Measurements from ENCODE around the gene PRKACB. TPM values are rescaled to one million over a fixed set of nuclear protein-coding genes. Genes with fewer than 3 reads are reported as not detected.

Gene PRKACB
- total RNA-seq, 1 experiment from 2014 or later = 135 TPM

GRCh38 chr1:84208935-84209334 is 64.9 kb downstream of the PRKACB start:
- peak overlapping the region; percentile 2; the same call in 1 of the 2 replicates for H3K27ac ChIP-seq (ENCODE audit: low read depth, low read length)
- BruUV-seq (replicated peaks) = no TSS peak
- intact Hi-C loops (cut with micrococcal nuclease) = no loop called here
- H3K4me1 ChIP-seq (ENCODE audit: control insufficient read depth in 1 of 2, insufficient read depth in 2 of 2, low read length in 2 of 2) = peaks cover 28 to 33% of the 10 kb centered on the region in 2 experiments
- POLR2A ChIA-PET = no interaction called here
- H3K79me2 ChIP-seq (ENCODE audit: insufficient read depth, low read length) = no peaks in the 10 kb centered on the region
- H3K9me3 ChIP-seq (ENCODE audit: control insufficient read depth in 1 of 2, insufficient read depth in 1 of 2, low read depth in 1 of 2, low read length in 2 of 2) = no peaks in the 10 kb centered on the region
- no peak for DNase-seq (ENCODE audit: low read depth, low spot score)
- no peak overlapping the region for H2AFZ ChIP-seq (ENCODE audit: low read depth, low read length, poor library complexity, severe bottlenecking)
- no peaks in the 10 kb centered on the region for H3K27me3 ChIP-seq (ENCODE audit: insufficient read depth, low read length)
- TF ChIP-seq CBX3 (IDR thresholded peaks at IDR 0.05; ENCODE audit: low read depth) (no peak), FOSL1 (IDR thresholded peaks at IDR 0.05; ENCODE audit: low read depth) (no peak), ELF1 (IDR thresholded peaks at IDR 0.05; ENCODE audit: borderline replicate concordance, low read depth) (no peak), POLR2AphosphoS5 (IDR thresholded peaks at IDR 0.05; ENCODE audit: low read depth, low read length) (0 out of 2 replicates have a peak, but pooled peaks have one; percentile 25), CTCF (IDR thresholded peaks at IDR 0.05 in 2 of 3, conservative IDR thresholded peaks at IDR 0.05 in 1 of 3; ENCODE audit: borderline replicate concordance in 1 of 3, insufficient read depth in 1 of 3, low read depth in 2 of 3, low read length in 2 of 3) (no peak), ATF3 (IDR thresholded peaks at IDR 0.05) (no peak), RAD21 (IDR thresholded peaks at IDR 0.05; ENCODE audit: low read depth) (no peak), YY1 (IDR thresholded peaks at IDR 0.05; ENCODE audit: extremely low read depth, insufficient replicate concordance, low read depth, low read length) (no peak), MAX (IDR thresholded peaks at IDR 0.05) (no peak), SIN3A (IDR thresholded peaks at IDR 0.05; ENCODE audit: low read depth) (0 out of 2 replicates have a peak, but pooled peaks have one; percentile 28), CEBPB (IDR thresholded peaks at IDR 0.05; ENCODE audit: low read depth) (no peak), ZFX (IDR thresholded peaks at IDR 0.05) (no peak), REST (IDR thresholded peaks at IDR 0.05; ENCODE audit: low read depth) (no peak), TCF7L2 (IDR thresholded peaks at IDR 0.05; ENCODE audit: borderline replicate concordance, extremely low read depth, insufficient read depth, insufficient read length) (no peak), SRF (IDR thresholded peaks at IDR 0.05; ENCODE audit: low read depth) (no peak), SP1 (IDR thresholded peaks at IDR 0.05; ENCODE audit: low read depth) (no peak), ZBTB33 (IDR thresholded peaks at IDR 0.05; ENCODE audit: extremely low read depth, insufficient replicate concordance, low read length) (no peak)
- no peak overlapping the region for H3K9ac ChIP-seq (ENCODE audit: low read length)
- no peak overlapping the region for H3K4me3 ChIP-seq (replicated peaks in 1 of 2; ENCODE audit: low read depth in 1 of 2, low read length in 2 of 2)
- no peaks in the 10 kb centered on the region for H3K9me2 ChIP-seq (ENCODE audit: insufficient read depth)
- RAD21 ChIA-PET (ENCODE audit: low non-redundant PET in 1 of 2, low total read pairs in 2 of 2, uncharacterized antibody in 2 of 2, unreplicated experiment in 2 of 2) = no interaction called here
- no peaks in the 10 kb centered on the region for H4K20me1 ChIP-seq (ENCODE audit: insufficient read depth)
- CTCF ChIA-PET = no interaction called here
- no peak for ATAC-seq
- no peak overlapping the region for H3K4me2 ChIP-seq (ENCODE audit: low read length)
- peaks cover 0 to 15% of the 10 kb centered on the region in 2 experiments; a peak in 3 of 4 replicates for H3K36me3 ChIP-seq (ENCODE audit: control insufficient read depth in 1 of 2, insufficient read depth in 2 of 2, low read length in 2 of 2)

Data from HCT116 (cell line).